Kidney epithelial cell (primary cell): ENCODE measurements around the gene PSMC3IP. TPM values are rescaled to one million over a fixed set of nuclear protein-coding genes. Genes with fewer than 3 reads are reported as not detected.

Experiments used
- DNase-seq: peaks from one replicate; pipeline ENCODE4 v3.0.0-alpha.2; 2010; ENCODE audit warnings: low read depth
- H3K27me3 ChIP-seq: 2 replicates; pipeline ENCODE4 v1.6.0; 2011; ENCODE audit warnings: low read length; ENCODE audit not compliant: control insufficient read depth, insufficient read depth
- H3K36me3 ChIP-seq: 2 replicates; pipeline ENCODE4 v1.5.1; 2011; ENCODE audit warnings: low read length; ENCODE audit not compliant: control insufficient read depth, insufficient read depth
- H3K4me3 ChIP-seq: 2 replicates; pipeline ENCODE4 v1.5.1; 2011; ENCODE audit warnings: low read depth, mild to moderate bottlenecking, control low read depth, low read length
- total RNA-seq: library from RNA; depleted of rRNA; stranded (reverse); fragments of >200 nt; gene quantifications from 2 replicates; pipeline ENCODE4 v1.2.3, GENCODE V29; 2015
- TF ChIP-seq, protein P1 (sequence below): IDR thresholded peaks from 2 replicates; pipeline ENCODE4 v1.5.1; 2011; ENCODE audit warnings: mild to moderate bottlenecking, moderate library complexity, low read length, control low read depth, inconsistent platforms; ENCODE audit not compliant: insufficient read depth, poor library complexity, severe bottlenecking

PSMC3IP gene
- total RNA-seq, 1 donor from 2014 or later: 3.9 TPM

DNA sequence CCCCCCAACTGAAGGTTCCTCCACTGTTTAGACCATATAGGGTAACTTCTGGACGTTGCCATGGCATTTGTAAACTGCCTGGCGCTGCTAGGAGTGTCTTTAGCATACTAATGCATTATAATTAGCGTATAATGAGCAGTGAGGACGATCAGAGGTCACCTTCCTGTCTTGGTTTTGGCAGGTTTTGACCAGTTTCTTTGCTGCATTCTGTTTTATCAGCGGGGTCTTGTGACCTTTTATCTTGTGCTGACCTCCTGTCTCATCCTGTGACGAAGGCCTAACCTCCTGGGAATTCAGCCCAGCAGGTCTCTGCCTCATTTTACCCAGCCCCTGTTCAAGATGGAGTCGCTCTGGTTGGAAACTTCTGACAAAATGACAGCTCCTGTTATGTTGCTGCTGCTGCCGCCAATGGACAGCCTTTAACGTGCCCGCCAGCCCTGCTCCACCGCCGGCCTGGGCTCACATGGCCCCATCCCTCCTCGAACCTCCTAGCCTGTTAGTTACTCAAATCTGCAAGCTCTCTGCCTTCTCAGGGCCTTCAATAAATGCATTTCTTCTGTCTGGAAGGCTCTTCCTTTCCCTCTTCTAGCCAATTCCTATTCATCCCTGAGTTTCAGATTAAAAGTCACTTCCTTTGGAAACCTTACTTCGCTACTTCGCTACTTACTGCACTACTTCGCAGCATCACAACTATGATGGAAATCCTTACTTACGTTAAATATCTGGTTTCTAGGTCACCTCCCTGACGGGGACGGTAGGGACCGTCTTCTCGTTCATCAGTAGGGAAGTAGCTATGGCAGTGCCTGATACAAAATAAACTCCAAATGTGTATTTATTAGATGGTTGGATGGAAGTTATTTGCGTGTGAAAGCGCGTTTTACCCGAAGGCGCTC is 42.1 kb downstream of the PSMC3IP start:
- Histone ChIP-seq H3K36me3 (no peaks in the 10 kb centered on the region), H3K27me3 (no peaks in the 10 kb centered on the region), H3K4me3 (peak overlapping the region; percentile 49)
- DNase-seq: no peak
- TF ChIP-seq, protein P1, sequence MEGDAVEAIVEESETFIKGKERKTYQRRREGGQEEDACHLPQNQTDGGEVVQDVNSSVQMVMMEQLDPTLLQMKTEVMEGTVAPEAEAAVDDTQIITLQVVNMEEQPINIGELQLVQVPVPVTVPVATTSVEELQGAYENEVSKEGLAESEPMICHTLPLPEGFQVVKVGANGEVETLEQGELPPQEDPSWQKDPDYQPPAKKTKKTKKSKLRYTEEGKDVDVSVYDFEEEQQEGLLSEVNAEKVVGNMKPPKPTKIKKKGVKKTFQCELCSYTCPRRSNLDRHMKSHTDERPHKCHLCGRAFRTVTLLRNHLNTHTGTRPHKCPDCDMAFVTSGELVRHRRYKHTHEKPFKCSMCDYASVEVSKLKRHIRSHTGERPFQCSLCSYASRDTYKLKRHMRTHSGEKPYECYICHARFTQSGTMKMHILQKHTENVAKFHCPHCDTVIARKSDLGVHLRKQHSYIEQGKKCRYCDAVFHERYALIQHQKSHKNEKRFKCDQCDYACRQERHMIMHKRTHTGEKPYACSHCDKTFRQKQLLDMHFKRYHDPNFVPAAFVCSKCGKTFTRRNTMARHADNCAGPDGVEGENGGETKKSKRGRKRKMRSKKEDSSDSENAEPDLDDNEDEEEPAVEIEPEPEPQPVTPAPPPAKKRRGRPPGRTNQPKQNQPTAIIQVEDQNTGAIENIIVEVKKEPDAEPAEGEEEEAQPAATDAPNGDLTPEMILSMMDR: no peak

DNA sequence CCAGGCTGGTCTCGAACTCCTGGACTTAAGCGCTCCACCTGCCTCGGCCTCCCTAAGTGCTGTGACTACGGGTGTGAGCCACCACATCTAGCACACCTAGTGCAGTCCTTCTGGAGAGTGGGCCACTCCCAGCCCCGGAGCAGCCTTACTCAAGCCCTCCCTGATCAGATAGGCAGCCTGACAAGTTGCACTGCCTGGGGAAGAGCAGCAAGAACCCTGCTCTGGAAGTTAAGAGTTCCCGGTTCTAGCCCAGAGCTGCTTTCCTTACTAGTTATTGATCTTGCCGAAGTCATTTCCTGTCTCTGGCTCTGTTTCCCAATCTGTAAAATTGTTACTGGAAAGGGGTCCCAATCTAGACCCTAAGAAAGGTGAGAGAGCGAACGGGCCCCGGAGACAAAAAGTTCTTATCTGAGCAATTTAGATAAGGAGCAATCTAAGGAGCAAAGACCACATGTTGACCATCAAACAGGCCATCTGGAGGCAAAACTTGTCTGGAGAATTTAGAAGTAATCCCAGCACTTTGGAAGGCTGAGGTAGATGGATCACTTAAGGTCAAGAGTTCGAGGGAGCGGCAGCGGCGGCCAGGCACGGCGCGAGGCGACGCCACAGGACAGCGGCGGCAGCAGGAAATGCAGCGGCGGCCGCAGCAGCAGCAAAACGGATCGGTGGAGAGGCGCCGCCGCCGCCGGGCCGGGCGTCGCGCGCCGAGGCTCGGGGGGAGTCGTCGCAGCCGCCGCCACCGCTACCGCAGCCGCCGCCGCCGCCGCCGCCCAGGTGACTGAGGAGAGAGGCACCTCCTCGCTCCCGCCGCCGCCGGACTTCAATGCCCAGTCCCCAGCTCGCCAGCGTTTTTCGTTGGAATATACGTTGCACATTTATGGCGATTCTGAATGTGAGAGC is 45.8 kb downstream of the PSMC3IP start:
- no peaks in the 10 kb centered on the region for H3K27me3 ChIP-seq
- peak overlapping the region; percentile 32 for H3K4me3 ChIP-seq
- TF ChIP-seq, protein P1: peak; percentile 36
- DNase-seq: no peak
- H3K36me3 ChIP-seq: no peaks in the 10 kb centered on the region

DNA sequence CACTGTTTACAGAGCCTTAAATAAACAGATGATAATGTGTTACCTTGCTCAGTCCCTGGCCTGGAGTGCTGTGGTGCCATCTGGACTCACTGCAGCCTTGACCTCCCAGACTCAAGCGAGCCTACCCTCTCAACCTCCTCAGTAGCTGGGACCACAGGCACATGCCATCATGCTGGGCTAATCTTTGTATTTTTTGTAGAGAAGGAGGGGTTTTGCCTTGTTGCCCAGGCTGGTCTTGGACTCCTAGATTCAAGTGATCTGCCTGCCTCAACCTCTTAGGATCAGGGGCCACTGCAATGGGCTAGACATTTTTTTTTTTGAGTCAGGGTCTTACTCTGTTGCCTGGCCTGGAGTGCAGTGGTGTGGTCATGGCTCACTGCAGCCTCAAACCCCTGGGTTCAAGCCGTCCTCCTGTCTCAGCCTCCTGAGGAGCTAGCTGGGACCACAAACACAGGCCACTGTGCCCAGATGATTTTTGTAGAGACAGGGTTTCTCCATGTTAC is 46.5 kb downstream of the PSMC3IP start:
- TF ChIP-seq, protein P1: no peak
- DNase-seq: no peak
- Histone ChIP-seq H3K27me3 (no peaks in the 10 kb centered on the region), H3K36me3 (no peaks in the 10 kb centered on the region), H3K4me3 (no peak overlapping the region)

DNA sequence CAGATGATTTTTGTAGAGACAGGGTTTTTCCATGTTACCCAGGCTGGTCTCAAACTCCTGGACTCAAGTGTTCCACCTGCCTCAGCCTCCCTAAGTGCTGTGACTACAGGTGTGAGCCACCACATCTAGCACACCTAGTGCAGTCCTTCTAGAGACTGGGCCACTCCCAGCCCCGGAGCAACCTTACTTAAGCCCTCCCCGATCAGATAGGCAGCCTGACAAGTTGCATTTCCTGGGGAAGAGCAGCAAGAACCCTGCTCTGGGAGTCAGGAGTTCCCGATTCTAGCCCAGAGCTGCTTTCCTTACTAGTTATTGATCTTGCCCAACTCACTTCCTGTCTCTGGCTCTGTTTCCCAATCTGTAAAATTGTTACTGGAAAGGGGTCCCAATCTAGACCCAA is 48.5 kb downstream of the PSMC3IP start:
- TF ChIP-seq, protein P1: no peak
- no peak for DNase-seq
- Histone ChIP-seq H3K4me3 (no peak overlapping the region), H3K27me3 (no peaks in the 10 kb centered on the region), H3K36me3 (no peaks in the 10 kb centered on the region)

DNA sequence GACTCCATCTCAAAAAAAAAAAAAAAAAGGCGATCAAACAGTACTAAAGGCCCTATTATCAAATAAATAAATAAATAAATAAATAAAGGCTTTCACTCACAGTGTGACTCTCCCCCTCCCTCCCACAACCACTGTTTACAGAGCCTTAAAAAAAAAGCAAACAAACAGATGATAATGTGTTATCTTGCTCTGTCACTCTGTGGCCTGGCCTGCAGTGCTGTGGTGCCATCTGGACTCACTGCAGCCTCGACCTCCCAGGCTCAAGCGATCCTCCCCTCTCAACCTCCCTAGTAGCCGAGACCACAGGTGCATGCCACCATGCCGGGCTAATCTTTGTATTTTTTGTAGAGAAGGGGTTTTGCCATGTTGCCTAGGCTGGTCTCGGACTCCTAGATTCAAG is 49.6 kb downstream of the PSMC3IP start:
- H3K36me3 ChIP-seq: no peaks in the 10 kb centered on the region
- no peaks in the 10 kb centered on the region for H3K27me3 ChIP-seq
- DNase-seq: no peak
- no peak overlapping the region for H3K4me3 ChIP-seq
- TF ChIP-seq, protein P1: no peak
